ENCODE results near the gene UVRAG. TPM values are rescaled to one million over a fixed set of nuclear protein-coding genes. Genes with fewer than 3 reads are reported as not detected.
"Not testable (repeated sequence)": the region's sequence is repeated elsewhere in the genome, so short reads cannot be mapped to it uniquely, and the experiment has no call there.

Gene UVRAG
- total RNA-seq, 3 donors from 2014 or later = 43.3 to 73.0 (median 48.9) TPM

DNA sequence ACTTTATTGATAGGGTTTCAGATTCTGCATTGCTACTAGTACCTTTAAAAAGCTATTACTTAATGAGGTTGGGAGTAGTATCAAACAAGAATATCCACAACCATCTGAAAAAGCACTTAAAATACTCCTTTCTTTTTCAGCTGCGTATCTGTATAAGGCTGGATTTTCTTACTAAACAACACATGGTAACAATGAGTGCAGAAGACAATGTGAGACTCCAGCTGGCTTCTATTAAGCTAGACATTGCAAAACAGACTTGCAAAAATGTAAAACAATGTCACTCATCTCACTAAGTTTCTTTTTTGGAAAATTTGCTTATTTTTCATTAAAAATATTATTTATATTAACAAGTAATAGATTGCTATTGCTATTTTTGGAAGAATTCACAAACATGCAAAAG is 258.7 kb downstream of the UVRAG start:
- no peak for DNase-seq (ENCODE audit: low spot score in 2 of 2)
- Histone ChIP-seq H3K36me3 (no peaks in the 10 kb centered on the region), H3K9me3 (no peaks in the 10 kb centered on the region), H3K4me1 (no peaks in the 10 kb centered on the region), H3K27me3 (no peaks in the 10 kb centered on the region), H3K27ac (peak overlapping the region in 1 of 2 donors; percentile 9), H3K4me3 (no peak overlapping the region)
- no peak for TF ChIP-seq POLR2AphosphoS5 (IDR thresholded peaks at IDR 0.05)
- no peak for TF ChIP-seq POLR2A (IDR thresholded peaks at IDR 0.05)
- TF ChIP-seq, protein P1, sequence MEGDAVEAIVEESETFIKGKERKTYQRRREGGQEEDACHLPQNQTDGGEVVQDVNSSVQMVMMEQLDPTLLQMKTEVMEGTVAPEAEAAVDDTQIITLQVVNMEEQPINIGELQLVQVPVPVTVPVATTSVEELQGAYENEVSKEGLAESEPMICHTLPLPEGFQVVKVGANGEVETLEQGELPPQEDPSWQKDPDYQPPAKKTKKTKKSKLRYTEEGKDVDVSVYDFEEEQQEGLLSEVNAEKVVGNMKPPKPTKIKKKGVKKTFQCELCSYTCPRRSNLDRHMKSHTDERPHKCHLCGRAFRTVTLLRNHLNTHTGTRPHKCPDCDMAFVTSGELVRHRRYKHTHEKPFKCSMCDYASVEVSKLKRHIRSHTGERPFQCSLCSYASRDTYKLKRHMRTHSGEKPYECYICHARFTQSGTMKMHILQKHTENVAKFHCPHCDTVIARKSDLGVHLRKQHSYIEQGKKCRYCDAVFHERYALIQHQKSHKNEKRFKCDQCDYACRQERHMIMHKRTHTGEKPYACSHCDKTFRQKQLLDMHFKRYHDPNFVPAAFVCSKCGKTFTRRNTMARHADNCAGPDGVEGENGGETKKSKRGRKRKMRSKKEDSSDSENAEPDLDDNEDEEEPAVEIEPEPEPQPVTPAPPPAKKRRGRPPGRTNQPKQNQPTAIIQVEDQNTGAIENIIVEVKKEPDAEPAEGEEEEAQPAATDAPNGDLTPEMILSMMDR (IDR thresholded peaks at IDR 0.05) = no peak
- intact Hi-C loops (cut with DNase I; ENCODE audit: low total_unique reads) = no loop called here

DNA sequence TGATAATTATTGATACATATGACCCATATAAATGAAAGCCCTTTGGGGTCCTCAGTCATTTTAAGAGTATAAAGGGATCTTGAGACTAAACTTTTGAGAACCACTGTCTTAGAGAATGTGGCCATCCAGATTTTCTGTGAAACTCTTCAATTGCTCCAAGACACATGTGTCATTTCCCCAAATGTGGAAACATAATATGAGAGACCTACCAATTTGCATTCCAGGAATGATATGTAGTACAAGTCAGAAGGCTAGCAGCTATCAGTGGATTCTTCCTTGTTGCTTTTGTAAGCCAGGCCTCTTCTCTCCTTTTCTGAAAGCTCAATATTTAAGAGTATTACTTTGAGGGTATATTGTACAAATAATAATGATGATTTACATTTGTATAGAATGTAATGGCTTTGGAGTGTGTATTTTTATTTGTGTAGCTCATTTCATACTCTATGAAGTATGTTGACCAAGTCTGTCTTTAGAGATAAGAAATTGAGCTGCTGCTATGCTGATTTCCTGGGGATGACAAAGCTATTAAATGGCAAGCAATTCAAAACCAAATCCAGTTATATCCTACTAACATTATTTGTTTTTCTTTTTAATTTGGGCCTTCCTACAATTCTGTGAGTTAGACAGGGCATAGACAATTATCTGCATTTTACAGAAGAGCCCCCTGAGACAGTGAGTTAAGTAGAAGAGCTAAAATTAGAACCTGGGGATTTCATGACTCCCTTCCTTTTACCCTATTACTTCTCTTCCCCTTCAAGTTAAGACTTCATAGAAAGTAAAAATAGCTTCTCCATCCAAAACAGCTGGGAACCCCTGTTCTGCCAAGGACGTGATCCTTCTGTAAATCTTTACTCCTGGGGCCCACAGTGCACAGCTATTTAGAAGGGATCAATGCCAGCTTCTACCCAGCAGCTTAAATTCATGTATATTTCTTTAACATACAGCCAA is 259.4 kb downstream of the UVRAG start:
- H3K36me3 ChIP-seq = no peaks in the 10 kb centered on the region
- intact Hi-C loops (cut with DNase I; ENCODE audit: low total_unique reads) = no loop called here
- no peak for TF ChIP-seq POLR2A (IDR thresholded peaks at IDR 0.05)
- TF ChIP-seq, protein P1 (IDR thresholded peaks at IDR 0.05) = no peak
- no peak for TF ChIP-seq POLR2AphosphoS5 (IDR thresholded peaks at IDR 0.05)
- DNase-seq (ENCODE audit: low spot score in 2 of 2) = no peak
- no peak overlapping the region for H3K4me3 ChIP-seq
- H3K27me3 ChIP-seq = no peaks in the 10 kb centered on the region
- no peaks in the 10 kb centered on the region for H3K9me3 ChIP-seq
- H3K27ac ChIP-seq = peak overlapping the region; percentile 1 to 6
- no peaks in the 10 kb centered on the region for H3K4me1 ChIP-seq

DNA sequence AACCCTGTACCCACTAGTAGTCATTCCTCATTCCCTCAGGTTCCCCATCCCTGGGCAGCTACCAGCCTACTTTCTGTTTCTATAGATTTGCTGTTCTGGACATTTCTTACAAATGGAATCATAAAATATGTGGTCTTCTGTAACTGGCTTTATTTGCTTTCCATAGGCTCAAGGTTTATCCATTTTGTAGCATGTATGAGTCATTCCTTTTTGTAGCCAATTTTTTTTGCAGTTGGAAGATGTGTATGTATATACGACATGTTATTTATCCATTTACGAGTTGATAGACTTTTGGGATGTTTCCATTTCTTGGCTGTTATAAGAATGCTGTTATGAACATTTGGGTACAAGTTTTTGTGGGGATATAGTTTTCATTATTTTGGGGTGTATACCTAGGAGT is 260.7 kb downstream of the UVRAG start:
- intact Hi-C loops (cut with DNase I; ENCODE audit: low total_unique reads) = no loop called here
- no peaks in the 10 kb centered on the region for H3K36me3 ChIP-seq
- no peak overlapping the region for H3K4me3 ChIP-seq
- DNase-seq (ENCODE audit: low spot score in 2 of 2) = no peak
- no peaks in the 10 kb centered on the region for H3K27me3 ChIP-seq
- no peak overlapping the region for H3K27ac ChIP-seq
- no peak for TF ChIP-seq POLR2AphosphoS5 (IDR thresholded peaks at IDR 0.05)
- TF ChIP-seq POLR2A (IDR thresholded peaks at IDR 0.05) = no peak
- TF ChIP-seq, protein P1 (IDR thresholded peaks at IDR 0.05) = no peak
- no peaks in the 10 kb centered on the region for H3K9me3 ChIP-seq
- no peaks in the 10 kb centered on the region for H3K4me1 ChIP-seq

DNA sequence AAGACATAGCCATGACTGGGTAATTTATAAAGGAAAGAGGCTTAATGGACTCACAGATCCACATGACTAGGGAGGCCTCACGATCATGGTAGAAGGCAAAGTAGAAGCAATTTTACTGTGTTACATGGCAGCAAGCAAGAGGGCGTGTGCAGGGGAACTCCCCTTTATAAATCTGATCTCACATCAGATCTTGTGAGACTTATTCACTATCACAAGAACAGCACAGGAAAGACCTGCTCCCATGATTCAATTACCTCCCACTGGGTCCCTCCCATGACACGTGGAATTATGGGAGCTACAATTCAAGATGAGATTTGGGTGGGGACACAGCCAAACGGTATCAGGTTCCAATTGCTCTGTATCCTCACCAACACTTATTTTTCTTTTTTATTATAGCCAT is 261.2 kb downstream of the UVRAG start:
- H3K27ac ChIP-seq = not testable (repeated sequence)

DNA sequence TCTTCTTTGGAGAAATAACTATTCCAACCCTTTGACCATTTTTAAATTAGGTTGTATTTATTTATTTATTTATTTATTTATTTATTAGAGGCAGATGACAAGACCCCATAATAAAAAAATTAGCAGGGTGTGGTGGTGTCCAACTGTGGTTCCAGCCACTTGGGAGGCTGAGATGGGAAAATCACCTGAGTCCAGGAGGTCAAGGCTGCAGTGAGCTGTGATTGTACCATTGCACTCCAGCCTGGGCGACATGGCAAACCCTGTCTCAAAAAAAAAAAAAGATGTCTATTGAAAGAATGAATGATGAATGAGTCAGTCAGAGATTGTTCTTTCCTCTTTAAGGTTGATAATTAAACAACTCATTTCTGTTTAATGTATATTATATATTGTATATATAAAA is 261.7 kb downstream of the UVRAG start:
- intact Hi-C loops (cut with DNase I; ENCODE audit: low total_unique reads) = no loop called here

More for the DNA sequence above, 261.2 kb downstream of the UVRAG start:
- intact Hi-C loops (cut with DNase I; ENCODE audit: low total_unique reads); H3K4me3 ChIP-seq; H3K4me1 ChIP-seq; DNase-seq (ENCODE audit: low spot score in 2 of 2); H3K36me3 ChIP-seq; H3K9me3 ChIP-seq; H3K27me3 ChIP-seq: not testable (repeated sequence)

More for the DNA sequence above, 261.7 kb downstream of the UVRAG start:
- no peaks in the 10 kb centered on the region for H3K27me3 ChIP-seq
- no peak overlapping the region for H3K27ac ChIP-seq
- H3K4me1 ChIP-seq = no peaks in the 10 kb centered on the region
- no peak for DNase-seq (ENCODE audit: low spot score in 2 of 2)
- no peak overlapping the region for H3K4me3 ChIP-seq
- TF ChIP-seq, protein P1 (IDR thresholded peaks at IDR 0.05) = no peak
- TF ChIP-seq POLR2A (IDR thresholded peaks at IDR 0.05) = no peak
- no peak for TF ChIP-seq POLR2AphosphoS5 (IDR thresholded peaks at IDR 0.05)
- no peaks in the 10 kb centered on the region for H3K36me3 ChIP-seq
- no peaks in the 10 kb centered on the region for H3K9me3 ChIP-seq
